HG02610 (cell line): ENCODE measurements around the gene TBXA2R.
"Not testable (repeated sequence)": the region's sequence is repeated elsewhere in the genome, so short reads cannot be mapped to it uniquely, and the experiment has no call there.

Experiments used
- ATAC-seq: cut with Tn5 transposase; IDR thresholded peaks from one replicate; pipeline ENCODE4 v1.9.1; 2021; ENCODE audit warnings: mild to moderate bottlenecking, moderate library complexity; ENCODE audit not compliant: unreplicated experiment

The TBXA2R gene

GRCh38 chr19:3606690-3607289 lies at the start of gene TBXA2R:
TBXA2R (minus strand) TSS chr19:3606875; CDS start chr19:3600634, 6,241 bp downstream.
- ATAC-seq = no peak

GRCh38 chr19:3656073-3656746 lies 49.5 kb upstream of the TBXA2R start:
- ATAC-seq = no peak

- no peak for ATAC-seq
Measured at GRCh38 chr19:3655402-3656072, 48.9 kb upstream of the TBXA2R start.

- ATAC-seq = no peak
Measured at GRCh38 chr19:3653865-3654513, 47.3 kb upstream of the TBXA2R start.

GRCh38 chr19:3653081-3653795 lies 46.6 kb upstream of the TBXA2R start:
- no peak for ATAC-seq

- no peak for ATAC-seq
Measured at GRCh38 chr19:3652422-3652821, 45.7 kb upstream of the TBXA2R start.

- ATAC-seq = no peak
Measured at GRCh38 chr19:3651684-3652083, 45.0 kb upstream of the TBXA2R start.

- no peak for ATAC-seq
Measured at GRCh38 chr19:3649888-3650287, 43.2 kb upstream of the TBXA2R start.

- ATAC-seq = no peak
Measured at GRCh38 chr19:3648037-3648905, 41.6 kb upstream of the TBXA2R start.

GRCh38 chr19:3647102-3647501 lies 40.4 kb upstream of the TBXA2R start:
- ATAC-seq = not testable (repeated sequence)

- no peak for ATAC-seq
Measured at GRCh38 chr19:3646336-3647092, 39.8 kb upstream of the TBXA2R start.

- no peak for ATAC-seq
Measured at GRCh38 chr19:3645726-3646125, 39.1 kb upstream of the TBXA2R start.

- no peak for ATAC-seq
Measured at GRCh38 chr19:3645067-3645396, 38.4 kb upstream of the TBXA2R start.

GRCh38 chr19:3644351-3645066 lies 37.8 kb upstream of the TBXA2R start:
- no peak for ATAC-seq

- no peak for ATAC-seq
Measured at GRCh38 chr19:3643674-3644313, 37.1 kb upstream of the TBXA2R start.

GRCh38 chr19:3642987-3643673 lies 36.5 kb upstream of the TBXA2R start:
- no peak for ATAC-seq

GRCh38 chr19:3642296-3642695 lies 35.6 kb upstream of the TBXA2R start:
- no peak for ATAC-seq
